Glomerular endothelial cell (primary cell): ENCODE results near the gene SPAG8. TPM values are rescaled to one million over a fixed set of nuclear protein-coding genes. Genes with fewer than 3 reads are reported as not detected.

ENCODE experiments used
- DNase-seq: peaks from one replicate; pipeline ENCODE4 v3.0.0-alpha.2; 2011; ENCODE audit warnings: low read depth, low spot score; ENCODE audit errors: extremely low read depth
- total RNA-seq: library from RNA; depleted of rRNA; stranded (reverse); fragments of >200 nt; gene quantifications from 2 replicates; pipeline ENCODE4 v1.2.3, GENCODE V29; 2015

SPAG8 gene
- total RNA-seq, 1 donor from 2014 or later: not detected

- no peak for DNase-seq
These were observed 31.0 kb downstream of the SPAG8 start for GRCh38 chr9:35781066-35781465.

- DNase-seq: no peak
These were observed 33.6 kb downstream of the SPAG8 start for GRCh38 chr9:35778496-35778895.

- DNase-seq: no peak
These were observed 36.0 kb downstream of the SPAG8 start for GRCh38 chr9:35776018-35776417.

- no peak for DNase-seq
These were observed 37.0 kb downstream of the SPAG8 start for GRCh38 chr9:35774907-35775635.

GRCh38 chr9:35771943-35772342, 40.1 kb downstream of the SPAG8 start:
- DNase-seq: no peak

GRCh38 chr9:35771534-35771933, 40.5 kb downstream of the SPAG8 start:
- no peak for DNase-seq

- DNase-seq: no peak
These were observed 41.0 kb downstream of the SPAG8 start for GRCh38 chr9:35771075-35771433.

GRCh38 chr9:35769763-35770162, 42.3 kb downstream of the SPAG8 start:
- no peak for DNase-seq

- DNase-seq: no peak
These were observed 44.6 kb downstream of the SPAG8 start for GRCh38 chr9:35767458-35767857.

- DNase-seq: no peak
These were observed 45.1 kb downstream of the SPAG8 start for GRCh38 chr9:35766997-35767396.

- no peak for DNase-seq
These were observed 48.3 kb downstream of the SPAG8 start for GRCh38 chr9:35763803-35764202.

GRCh38 chr9:35763181-35763580, 48.9 kb downstream of the SPAG8 start:
- DNase-seq: no peak

GRCh38 chr9:35760651-35761050, 51.4 kb downstream of the SPAG8 start:
- DNase-seq: peak; percentile 90

- DNase-seq: no peak
These were observed 52.3 kb downstream of the SPAG8 start for GRCh38 chr9:35759795-35760194.

Other genes with a start within 250 kb of the SPAG8 start
- gene TESK1, start 207.0 kb downstream of the SPAG8 start, total RNA-seq: 12.5 and 19.4 TPM in 2 replicates
- gene CD72, start 193.8 kb downstream of the SPAG8 start, total RNA-seq: 1.3 TPM in 1 of 2 replicates, not detected in the other
- not detected in 2 replicates for gene SIT1, start 161.3 kb downstream of the SPAG8 start, total RNA-seq
- gene RMRP, start 154.2 kb downstream of the SPAG8 start, total RNA-seq: 2,917 and 4,459 TPM in 2 replicates
- 18.5 and 18.6 TPM in 2 replicates for gene CCDC107, start 154.0 kb downstream of the SPAG8 start, total RNA-seq
- 0.39 and 0.58 TPM in 2 replicates for gene ARHGEF39, start 147.1 kb downstream of the SPAG8 start, total RNA-seq
- 0.15 TPM in 1 of 2 replicates, not detected in the other for gene CA9, start 138.3 kb downstream of the SPAG8 start, total RNA-seq
- gene TPM2, start 122.3 kb downstream of the SPAG8 start, total RNA-seq: 290 and 300 TPM in 2 replicates
- gene TLN1, start 80.1 kb downstream of the SPAG8 start, total RNA-seq: 347 and 424 TPM in 2 replicates
- gene CREB3, start 79.6 kb downstream of the SPAG8 start, total RNA-seq: 77.0 and 78.6 TPM in 2 replicates
- gene GBA2, start 63.0 kb downstream of the SPAG8 start, total RNA-seq: 43.3 and 102 TPM in 2 replicates
- gene RGP1, start 63.0 kb downstream of the SPAG8 start, total RNA-seq: 16.5 and 22.9 TPM in 2 replicates
- 1.6 and 7.9 TPM in 2 replicates for gene MSMP, start 58.0 kb downstream of the SPAG8 start, total RNA-seq
- 15.9 and 16.6 TPM in 2 replicates for gene NPR2, start 20.7 kb downstream of the SPAG8 start, total RNA-seq
- gene HINT2, start 2.8 kb upstream of the SPAG8 start, total RNA-seq: 13.8 and 24.6 TPM in 2 replicates
- not detected in 2 replicates for gene FAM221B, start 16.5 kb upstream of the SPAG8 start, total RNA-seq
- 1.9 and 3.0 TPM in 2 replicates for gene TMEM8B, start 17.0 kb upstream of the SPAG8 start, total RNA-seq
- gene OR13J1, start 58.1 kb upstream of the SPAG8 start, total RNA-seq: not detected in 2 replicates
- gene HRCT1, start 93.9 kb upstream of the SPAG8 start, total RNA-seq: 0.47 and 0.63 TPM in 2 replicates
- 8.1 and 16.3 TPM in 2 replicates for gene SPAAR, start 97.2 kb upstream of the SPAG8 start, total RNA-seq
- gene OR2S2, start 145.9 kb upstream of the SPAG8 start, total RNA-seq: not detected in 2 replicates
- 16.4 and 18.7 TPM in 2 replicates for gene RECK, start 224.7 kb upstream of the SPAG8 start, total RNA-seq